Prostate gland (tissue), 2 donors: ENCODE results near the gene ARSG. TPM values are rescaled to one million over a fixed set of nuclear protein-coding genes. Genes with fewer than 3 reads are reported as not detected.
A peak's percentile ranks its signal among the peaks of the same experiment; 100 is the strongest.

ENCODE experiments used
- DNase-seq: peaks from one replicate; pipeline ENCODE4 v3.0.0-alpha.2; 2019; ENCODE audit warnings: low spot score
- H3K27ac ChIP-seq, 2 donors: fragments of 200-600 bp; sonication (generic); 2 replicates each; pipeline ENCODE4 v1.5.1; 2017 to 2019
- H3K27me3 ChIP-seq: fragments of 200-600 bp; sonication (generic); replicated peaks from 2 replicates; pipeline ENCODE4 v1.5.1; 2019; ENCODE audit not compliant: insufficient read depth
- H3K36me3 ChIP-seq, 2 donors: fragments of 200-600 bp; sonication (generic); 1 replicate in 1 of 2; 2 replicates in 1 of 2; pipeline versions ENCODE4 v1.5.1 to v1.8.1; 2017 to 2019
- H3K4me1 ChIP-seq: fragments of 200-600 bp; sonication (generic); replicated peaks from 2 replicates; pipeline ENCODE4 v1.5.1; 2019
- H3K4me3 ChIP-seq, 2 donors: fragments of 200-600 bp; sonication (generic); 2 replicates each; pipeline ENCODE4 v1.5.1; 2017 to 2019
- H3K9me3 ChIP-seq: fragments of 200-600 bp; sonication (generic); 2 replicates; pipeline ENCODE4 v1.5.1; 2017
- CTCF ChIP-seq, 4 experiments: fragments of 200-600 bp in 2 of 4; fragments of 450-650 bp in 2 of 4; sonication (generic) in 2 of 4; IDR thresholded peaks; 1 replicate in 3 of 4; 2 replicates in 1 of 4; pipeline ENCODE4 v1.5.1; 2016 to 2019; ENCODE audit warnings: antibody characterized with exemption in 4 of 4, mild to moderate bottlenecking in 2 of 4, moderate library complexity in 2 of 4
- POLR2A ChIP-seq: fragments of 450-650 bp; IDR thresholded peaks from one replicate; pipeline ENCODE4 v1.6.1; 2016; ENCODE audit warnings: antibody characterized with exemption, mild to moderate bottlenecking
- POLR2AphosphoS5 ChIP-seq: sonication (generic); formaldehyde crosslinking; IDR thresholded peaks from one replicate; pipeline ENCODE4 v1.6.1; 2017; ENCODE audit warnings: antibody characterized with exemption
- WGBS: methylation state at CpG from one replicate; pipeline ENCODE4 v1.1.5; 2018; 5-methylcytosine and 5-hydroxymethylcytosine counted together
- intact Hi-C: fragments of 100-400 bp; cut with DNase I; formaldehyde crosslinking; loops from one replicate; pipeline ENCODE4 v1.14.2; 2022
- total RNA-seq, 2 donors: library from RNA; depleted of rRNA; stranded (reverse); fragments of >200 nt; gene quantifications; one replicate each; pipeline ENCODE4 v1.1.0, GENCODE V29; 2016

Gene ARSG
- 1 to 10 TPM; 1.5 to 8.3 TPM for total RNA-seq

- H3K4me3 ChIP-seq: peak within 1 kb of the TSS; percentile 45 to 56
- intact Hi-C loops: no loop called here
- H3K27me3 ChIP-seq: no peaks in the 10 kb centered on the region
- 1% methylated on average over 43 of the region's 96 CpGs for WGBS
- peak; percentile 7 for DNase-seq
- H3K27ac ChIP-seq: peak within 1 kb of the TSS; percentile 26 to 36
- peaks cover 8% of the 10 kb centered on the region for H3K4me1 ChIP-seq
- H3K9me3 ChIP-seq: no peaks in the 10 kb centered on the region
- TF ChIP-seq CTCF (IDR thresholded peaks at IDR 0.05): no peak
- no peak for TF ChIP-seq POLR2AphosphoS5
- no peak for TF ChIP-seq POLR2A
- H3K36me3 ChIP-seq: no peaks in the 10 kb centered on the region
Measured at GRCh38 chr17:68290955-68291835, at the start of gene ARSG, which contains the start of gene SLC16A6. ARSG (plus strand) TSS chr17:68291495; CDS start chr17:68307494, 15,999 bp downstream. SLC16A6 (minus strand) TSS chr17:68291127; CDS start chr17:68278320, 12,807 bp downstream.

- H3K4me1 ChIP-seq: no peaks in the 10 kb centered on the region
- intact Hi-C loops: loop anchor here (5.0 kb wide), 2 partner anchors 39 to 211 kb away; partner anchors contain the start of gene WIPI1
- no peak for DNase-seq
- no peaks in the 10 kb centered on the region for H3K36me3 ChIP-seq
- H3K27ac ChIP-seq: no peak overlapping the region
- WGBS: 92% methylated on average over 24 of the region's 24 CpGs
- H3K4me3 ChIP-seq: no peak overlapping the region
- H3K9me3 ChIP-seq: no peaks in the 10 kb centered on the region
- no peaks in the 10 kb centered on the region for H3K27me3 ChIP-seq
- TF ChIP-seq POLR2AphosphoS5 (no peak), POLR2A (no peak), CTCF (IDR thresholded peaks at IDR 0.05) (no peak)
Measured at GRCh38 chr17:68246271-68247028, 44.8 kb upstream of the ARSG start.

GRCh38 chr17:68247445-68248198 is 43.7 kb upstream of the ARSG start, which contains the start of gene AMZ2:
AMZ2 (plus strand) TSS chr17:68248043; CDS start chr17:68250188, 2,145 bp downstream.
- H3K4me3 ChIP-seq: peak within 1 kb of the TSS; percentile 79 to 90
- peak within 1 kb of the TSS; percentile 91 to 97 for H3K27ac ChIP-seq
- H3K36me3 ChIP-seq: no peaks in the 10 kb centered on the region
- H3K4me1 ChIP-seq: no peaks in the 10 kb centered on the region
- peak; percentile 94 for TF ChIP-seq POLR2AphosphoS5
- peak in 2 of 4 experiments; percentile 12 to 27 for TF ChIP-seq CTCF (IDR thresholded peaks at IDR 0.05)
- peak; percentile 95 for TF ChIP-seq POLR2A
- under 1% methylated on average over 46 of the region's 97 CpGs for WGBS
- intact Hi-C loops: loop anchor here (5.0 kb wide), 2 partner anchors 40 to 210 kb away; partner anchors contain the start of gene WIPI1
- peak; percentile 91 for DNase-seq
- H3K27me3 ChIP-seq: no peaks in the 10 kb centered on the region
- H3K9me3 ChIP-seq: no peaks in the 10 kb centered on the region

GRCh38 chr17:68248199-68248825 is 43.0 kb upstream of the ARSG start:
- Histone ChIP-seq H3K4me3 (peak overlapping the region; percentile 79 to 90), H3K4me1 (no peaks in the 10 kb centered on the region), H3K9me3 (no peaks in the 10 kb centered on the region), H3K36me3 (no peaks in the 10 kb centered on the region), H3K27ac (peak overlapping the region; percentile 91 to 97), H3K27me3 (no peaks in the 10 kb centered on the region)
- under 1% methylated on average over 19 of the region's 19 CpGs for WGBS
- TF ChIP-seq POLR2AphosphoS5 (no peak), CTCF (IDR thresholded peaks at IDR 0.05) (peak in 1 of 4 experiments; percentile 2)
- peak; percentile 40 for DNase-seq
- intact Hi-C loops: loop anchor here (5.0 kb wide), 2 partner anchors 41 to 209 kb away; partner anchors contain the start of gene WIPI1
